ENCODE measurements around the gene TFAP2A.

The TFAP2A gene

DNA sequence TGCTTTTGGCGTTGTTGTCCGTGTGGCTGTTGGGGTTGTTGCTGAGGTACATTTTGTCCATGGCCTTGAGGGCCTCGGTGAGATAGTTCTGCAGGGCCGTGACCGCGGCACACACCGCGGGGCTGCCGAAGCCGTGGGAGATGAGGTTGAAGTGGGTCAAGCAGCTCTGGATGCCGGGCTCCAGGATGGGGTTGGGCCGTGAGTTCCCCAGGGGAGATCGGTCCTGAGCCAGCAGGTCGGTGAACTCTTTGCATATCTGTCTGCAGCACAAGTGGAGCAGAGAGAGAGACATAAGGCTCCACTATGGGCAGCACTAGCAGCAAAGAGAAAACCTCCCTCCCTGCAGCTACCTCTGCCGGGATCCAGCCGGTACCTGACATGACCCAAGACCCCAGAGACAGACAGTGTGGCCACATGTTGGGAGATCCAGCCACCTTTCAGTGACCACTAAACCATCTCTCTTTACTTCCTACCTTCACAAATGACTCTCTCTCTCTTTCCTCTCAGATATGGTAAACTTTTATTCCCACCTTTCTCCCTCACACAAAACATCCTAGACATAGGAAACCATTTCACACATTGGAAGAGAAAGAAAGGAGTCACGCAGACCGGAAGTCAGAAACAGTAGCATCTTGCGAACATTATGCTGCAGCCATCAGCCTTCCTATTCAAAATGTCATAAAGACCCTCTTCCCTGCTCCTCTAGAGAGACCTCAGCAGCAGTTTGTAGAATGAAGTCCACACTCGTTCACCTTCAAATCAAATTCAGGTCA is 16.2 kb downstream of the TFAP2A start:
- ATAC-seq: no peak

- ATAC-seq: no peak
These were observed 17.0 kb downstream of the TFAP2A start for GRCh38 chr6:10397756-10398445.

DNA sequence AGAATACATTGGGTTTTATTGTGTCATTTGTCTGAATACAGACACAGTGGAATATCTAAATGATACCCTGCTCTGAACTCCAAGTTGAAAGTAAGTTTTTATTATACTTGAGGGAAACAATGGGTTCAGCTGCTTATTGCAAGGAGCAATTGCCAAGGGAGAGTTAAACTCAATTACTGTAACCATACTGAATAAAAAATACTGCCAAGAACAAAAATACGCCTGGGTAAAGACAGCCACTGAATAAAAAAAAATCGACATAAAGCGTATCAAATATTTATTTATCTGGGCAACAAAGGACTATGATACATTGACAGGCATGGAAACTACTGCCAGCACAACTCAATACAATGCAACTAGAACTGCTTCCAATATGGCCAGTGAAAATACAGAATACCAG is 18.1 kb downstream of the TFAP2A start:
- no peak for ATAC-seq

GRCh38 chr6:10395704-10396546 is 18.9 kb downstream of the TFAP2A start:
- no peak for ATAC-seq

DNA sequence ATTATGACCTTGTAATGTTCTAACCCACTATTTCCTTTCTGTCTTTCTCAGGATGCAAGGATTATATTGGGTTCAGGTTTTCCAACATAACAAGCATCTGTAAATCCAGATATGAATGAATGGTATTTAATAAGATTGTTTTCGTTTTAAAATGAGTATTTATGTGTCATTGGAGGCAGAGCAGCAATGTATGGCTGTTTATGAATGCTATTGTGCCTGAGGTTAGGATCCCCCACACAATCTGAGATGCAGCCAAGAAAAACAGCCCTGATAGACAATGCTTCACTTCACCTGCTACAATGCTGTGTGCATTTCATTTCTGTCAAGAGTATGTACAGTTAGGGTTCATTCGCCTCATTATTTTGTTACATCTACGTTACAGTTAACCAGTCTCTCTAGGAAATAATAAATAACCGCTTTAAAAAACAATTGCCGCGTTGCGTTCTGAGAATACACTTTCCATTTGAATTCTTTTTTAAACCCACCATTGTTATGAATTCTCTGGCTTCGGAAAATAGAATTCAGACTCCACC is 19.6 kb downstream of the TFAP2A start:
- ATAC-seq: no peak

DNA sequence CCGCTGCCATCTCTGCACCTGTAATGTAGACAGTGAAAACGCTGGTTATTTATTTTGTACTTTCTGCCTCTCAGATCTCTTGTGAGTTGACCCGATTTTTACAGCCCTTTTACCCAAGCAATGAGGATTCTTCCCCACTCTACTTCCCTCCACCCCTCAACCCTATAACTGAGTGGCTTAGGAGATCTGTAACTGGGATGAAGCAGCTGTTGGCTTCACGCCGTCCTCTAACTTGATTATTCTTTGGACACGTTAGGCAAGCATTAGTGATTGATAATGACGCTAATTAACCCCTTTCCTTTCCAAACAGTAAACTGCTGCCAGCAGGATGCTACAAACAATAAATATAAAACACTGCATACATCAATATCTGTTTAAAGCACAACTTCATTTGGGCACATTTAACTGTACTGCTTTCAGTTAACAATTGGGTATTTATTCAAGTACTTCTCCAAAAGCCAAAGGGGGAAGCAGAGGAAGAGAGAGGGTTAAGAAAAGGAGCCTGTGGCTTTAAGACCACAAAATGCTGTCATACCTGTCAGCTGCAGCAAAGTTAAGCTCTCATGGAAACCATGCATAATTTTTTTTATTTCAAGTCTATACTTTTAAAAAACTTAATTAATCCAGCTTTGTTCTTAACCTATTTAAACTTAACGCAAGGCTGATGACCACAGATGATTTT is 21.2 kb downstream of the TFAP2A start:
- no peak for ATAC-seq

DNA sequence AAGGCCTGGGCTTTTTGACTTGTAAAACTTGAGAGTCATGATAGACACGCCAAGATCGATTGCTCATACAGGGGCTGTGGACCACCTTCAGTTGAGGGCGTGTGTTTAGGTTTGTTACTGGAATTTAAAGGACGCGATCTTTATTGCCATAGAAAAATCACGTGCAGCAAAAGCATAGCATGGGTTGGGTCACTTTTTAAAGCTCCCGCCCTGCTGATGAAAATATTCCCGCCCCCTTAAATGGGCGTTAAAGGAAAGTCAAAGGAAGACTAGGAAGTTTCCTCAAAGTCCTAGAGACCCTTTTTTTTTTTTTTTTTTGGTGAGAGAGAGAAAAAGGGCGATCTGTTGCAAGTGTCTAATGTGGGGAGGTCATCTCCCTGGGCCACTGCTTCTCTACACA is 23.1 kb downstream of the TFAP2A start:
- ATAC-seq: no peak

GRCh38 chr6:10391299-10391630 is 23.6 kb downstream of the TFAP2A start:
- no peak for ATAC-seq

GRCh38 chr6:10390495-10391298 is 24.2 kb downstream of the TFAP2A start:
- ATAC-seq: no peak

DNA sequence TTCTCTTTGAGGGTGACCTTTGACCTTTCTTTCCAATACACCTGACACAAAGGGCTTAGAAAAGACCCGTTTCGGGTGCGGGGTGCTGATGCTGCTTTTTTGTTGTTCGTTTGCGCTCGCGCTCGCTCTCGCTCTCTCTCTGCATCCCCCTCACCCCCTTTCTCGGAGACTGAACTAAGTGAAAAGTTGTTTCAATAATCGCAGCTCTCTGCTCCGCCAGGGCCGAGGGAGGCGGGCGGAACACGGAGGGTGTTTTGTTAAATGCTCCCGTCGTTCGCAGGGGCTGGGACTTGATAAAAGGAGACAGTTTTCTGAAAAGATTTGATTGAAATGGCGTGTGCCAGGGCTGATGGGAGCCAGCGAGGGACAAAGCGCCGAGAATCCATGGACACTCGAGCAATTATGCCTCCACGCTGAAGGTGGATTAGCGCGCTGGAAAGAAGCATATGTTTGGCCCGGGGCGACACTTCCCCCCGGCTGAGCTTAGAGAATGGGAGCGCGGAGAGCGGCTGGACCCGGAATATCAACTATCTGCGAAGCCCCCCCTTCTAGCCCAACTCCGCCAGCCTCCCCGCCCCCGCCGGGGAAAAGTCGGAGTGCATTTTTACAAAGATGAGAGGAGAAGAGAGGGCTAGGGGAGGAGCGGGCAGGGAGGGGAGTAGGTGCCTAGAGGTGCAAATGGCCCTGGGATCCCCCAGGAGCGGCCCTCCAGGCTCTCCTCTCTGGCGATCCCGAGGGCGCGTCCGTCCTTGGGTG is 25.0 kb downstream of the TFAP2A start:
- ATAC-seq: no peak

- ATAC-seq: no peak
These were observed 27.9 kb downstream of the TFAP2A start for GRCh38 chr6:10386756-10387654.

DNA sequence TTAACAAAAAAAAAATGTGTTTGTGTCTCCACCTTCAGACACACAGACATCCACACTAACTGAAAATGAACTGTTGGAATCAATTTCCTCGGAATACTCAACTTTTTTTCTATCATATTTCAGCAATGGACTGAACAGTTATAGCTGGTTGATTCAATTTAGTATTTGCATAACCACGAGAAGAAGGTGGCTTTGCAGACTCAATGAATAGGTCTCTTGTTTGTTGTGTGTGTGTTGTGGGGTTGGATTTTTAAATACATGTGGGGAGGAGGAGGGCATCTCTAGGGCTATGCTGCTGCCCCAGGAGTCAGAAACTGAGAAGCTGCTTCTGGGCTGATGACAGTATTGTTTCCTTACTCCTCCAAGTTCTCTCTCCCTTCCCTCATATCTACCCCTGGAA is 28.7 kb downstream of the TFAP2A start:
- ATAC-seq: no peak

DNA sequence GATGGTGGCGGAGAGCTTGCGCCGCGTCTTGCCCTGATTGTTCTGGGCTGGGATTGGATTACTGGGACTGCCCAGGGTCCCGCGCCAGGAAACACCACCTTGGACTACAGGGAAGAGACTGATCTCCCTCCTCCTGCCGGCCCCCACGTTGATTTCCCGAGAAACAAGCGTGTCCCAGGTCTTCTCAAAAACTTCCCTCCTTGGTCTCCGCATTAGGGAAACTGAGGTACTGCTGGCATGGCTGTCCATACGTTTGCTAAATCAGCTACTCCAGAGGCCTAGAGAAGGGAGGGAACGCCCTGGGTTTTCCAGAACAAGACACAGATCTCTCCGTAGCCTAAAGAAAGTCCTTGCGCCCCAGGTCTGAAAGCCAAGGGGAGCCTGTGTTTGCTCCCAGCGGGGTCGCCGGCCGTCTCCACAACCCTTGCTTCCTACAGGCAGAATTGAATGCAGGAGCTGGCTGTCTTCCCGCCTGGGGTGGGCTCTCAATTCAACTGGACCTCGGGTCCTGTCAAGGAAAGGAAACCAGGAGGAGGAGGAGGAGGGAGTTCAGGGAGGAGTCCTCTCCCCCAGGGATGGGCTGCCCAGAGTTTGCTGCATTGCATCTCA is 29.2 kb downstream of the TFAP2A start:
- ATAC-seq: no peak

DNA sequence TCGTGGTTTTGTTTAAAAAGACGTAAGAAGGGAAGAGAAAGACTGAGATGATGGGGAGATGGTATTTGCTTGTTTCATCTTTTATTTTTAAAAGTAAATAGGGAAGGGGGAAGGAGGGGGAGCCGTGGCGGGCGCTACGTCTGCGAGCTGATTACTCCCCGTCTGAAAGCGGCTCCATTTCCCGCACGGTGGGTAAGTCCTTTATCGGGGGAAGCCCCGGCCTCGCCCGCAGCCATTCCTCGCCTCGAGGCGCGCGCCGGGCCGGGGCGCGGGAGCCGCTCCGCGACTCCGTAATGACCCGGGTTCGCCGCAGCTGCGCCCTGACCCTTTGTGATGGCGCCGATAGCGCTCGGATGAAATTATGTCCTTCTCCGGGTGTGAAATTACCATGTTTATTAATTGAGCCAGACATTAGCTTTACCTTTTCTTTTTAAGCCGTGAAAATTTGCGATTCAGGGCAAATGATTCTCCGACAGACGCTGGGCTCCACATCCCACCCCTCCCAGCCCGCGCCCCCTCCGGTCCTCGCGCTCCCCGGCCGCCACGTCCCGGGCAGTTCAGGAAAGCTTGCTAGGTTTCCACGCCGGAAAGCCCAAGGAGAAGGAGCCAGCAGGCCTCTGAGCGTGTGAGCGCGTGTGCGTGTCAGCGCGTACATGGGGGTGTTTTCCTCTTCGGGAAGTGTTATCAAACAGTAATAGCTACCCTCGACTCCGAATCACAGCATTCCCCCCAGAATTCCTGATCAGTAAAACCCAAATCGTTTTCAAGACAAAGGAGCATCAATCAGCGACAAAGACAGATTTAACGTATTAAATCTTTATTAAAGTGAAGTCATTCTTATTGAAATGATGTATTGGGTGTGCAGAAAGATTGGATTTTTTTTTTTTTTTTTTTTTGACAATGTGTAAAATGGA is 30.0 kb downstream of the TFAP2A start:
- ATAC-seq: no peak

DNA sequence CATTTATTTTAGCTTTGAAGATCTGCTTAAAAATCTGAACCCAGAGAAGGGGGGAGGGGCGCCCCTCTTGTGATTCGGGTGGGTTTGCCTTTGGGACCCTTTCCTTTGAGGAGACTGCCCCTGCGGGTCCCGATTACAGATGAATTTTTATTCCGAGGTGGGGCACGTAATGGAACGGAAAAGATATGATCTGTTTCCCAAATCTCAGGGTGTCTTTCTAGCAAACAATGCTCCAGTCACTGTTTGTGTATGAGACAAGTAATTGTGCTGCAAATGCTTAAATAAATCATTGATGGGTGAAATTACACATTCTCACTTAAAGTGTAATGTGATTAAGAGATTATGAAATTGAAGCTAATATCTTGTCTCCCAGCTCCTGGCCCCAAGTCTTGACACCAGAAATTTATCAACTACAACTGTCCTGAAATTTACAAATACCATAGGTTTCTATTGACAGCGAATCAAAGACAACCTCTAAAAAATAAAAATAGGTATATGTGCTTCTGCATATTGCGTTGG is 30.7 kb downstream of the TFAP2A start:
- ATAC-seq: no peak

GRCh38 chr6:10383331-10384090 is 31.4 kb downstream of the TFAP2A start:
- no peak for ATAC-seq

GRCh38 chr6:10382728-10383330 is 32.0 kb downstream of the TFAP2A start:
- no peak for ATAC-seq

All from activated CD4-positive, CD25-positive, alpha-beta regulatory T cell treated with anti-CD3 and anti-CD28 coated beads, Interleukin-2, amount 50 U/mL, for 24 hours (primary cell).